ENCODE results near the gene PSD4. TPM values are rescaled to one million over a fixed set of nuclear protein-coding genes. Genes with fewer than 3 reads are reported as not detected.

PSD4 gene
- total RNA-seq, 2 donors from 2014 or later: 174 to 200 TPM

GRCh38 chr2:113187771-113188170 lies 14.0 kb downstream of the PSD4 start:
- Mint-ChIP-seq H3K36me3 (ENCODE audit: insufficient read depth in 2 of 2) (peaks cover 21 to 32% of the 10 kb centered on the region in 2 donors), H3K4me1 (ENCODE audit: low read depth) (peaks cover 60% of the 10 kb centered on the region), H3K27me3 (ENCODE audit: low read depth) (no peaks in the 10 kb centered on the region), H3K27ac (peak overlapping the region; percentile 27), H3K4me3 (no peak overlapping the region), H3K9me3 (no peaks in the 10 kb centered on the region)
- DNase-seq (no peak), ATAC-seq (replicated peaks in 1 of 2) (no peak)

- Mint-ChIP-seq H3K4me3 (no peak overlapping the region), H3K27me3 (ENCODE audit: low read depth) (no peaks in the 10 kb centered on the region), H3K36me3 (ENCODE audit: insufficient read depth in 2 of 2) (peaks cover 20 to 28% of the 10 kb centered on the region in 2 donors), H3K9me3 (no peaks in the 10 kb centered on the region), H3K27ac (peak overlapping the region; percentile 86), H3K4me1 (ENCODE audit: low read depth) (peaks cover 35% of the 10 kb centered on the region)
- DNase-seq: no peak
- ATAC-seq (replicated peaks in 1 of 2): no peak
Observed at GRCh38 chr2:113190871-113191270, 17.1 kb downstream of the PSD4 start.

- DNase-seq (no peak), ATAC-seq (replicated peaks in 1 of 2) (no peak)
- Mint-ChIP-seq H3K27me3 (ENCODE audit: low read depth) (no peaks in the 10 kb centered on the region), H3K9me3 (no peaks in the 10 kb centered on the region), H3K27ac (peak overlapping the region; percentile 21), H3K4me3 (no peak overlapping the region), H3K4me1 (ENCODE audit: low read depth) (peaks cover 32% of the 10 kb centered on the region), H3K36me3 (ENCODE audit: insufficient read depth in 2 of 2) (peaks cover 15 to 39% of the 10 kb centered on the region in 2 donors)
Observed at GRCh38 chr2:113192459-113193100, 18.8 kb downstream of the PSD4 start.

GRCh38 chr2:113195923-113196501 lies 22.2 kb downstream of the PSD4 start:
- ATAC-seq (replicated peaks in 1 of 2) (no peak), DNase-seq (no peak)
- Mint-ChIP-seq H3K27me3 (ENCODE audit: low read depth) (no peaks in the 10 kb centered on the region), H3K9me3 (no peaks in the 10 kb centered on the region), H3K27ac (peak overlapping the region; percentile 38), H3K4me3 (no peak overlapping the region), H3K36me3 (ENCODE audit: insufficient read depth in 2 of 2) (peaks cover 11 to 31% of the 10 kb centered on the region in 2 donors), H3K4me1 (ENCODE audit: low read depth) (peaks cover 14% of the 10 kb centered on the region)

GRCh38 chr2:113196839-113197238 lies 23.1 kb downstream of the PSD4 start:
- peaks cover 14% of the 10 kb centered on the region for H3K4me1 Mint-ChIP-seq (ENCODE audit: low read depth)
- H3K27me3 Mint-ChIP-seq (ENCODE audit: low read depth): no peaks in the 10 kb centered on the region
- H3K27ac Mint-ChIP-seq: peak overlapping the region; percentile 38
- H3K9me3 Mint-ChIP-seq: no peaks in the 10 kb centered on the region
- no peak for DNase-seq
- no peak for ATAC-seq (replicated peaks in 1 of 2)
- H3K4me3 Mint-ChIP-seq: no peak overlapping the region
- H3K36me3 Mint-ChIP-seq (ENCODE audit: insufficient read depth in 2 of 2): peaks cover 11 to 31% of the 10 kb centered on the region in 2 donors

- no peak for DNase-seq
- no peak for ATAC-seq (replicated peaks in 1 of 2)
- Mint-ChIP-seq H3K27ac (peak overlapping the region; percentile 8), H3K27me3 (ENCODE audit: low read depth) (no peaks in the 10 kb centered on the region), H3K36me3 (ENCODE audit: insufficient read depth in 2 of 2) (peaks cover 11 to 30% of the 10 kb centered on the region in 2 donors), H3K9me3 (no peaks in the 10 kb centered on the region), H3K4me1 (ENCODE audit: low read depth) (peaks cover 14% of the 10 kb centered on the region), H3K4me3 (no peak overlapping the region)
Observed at GRCh38 chr2:113197347-113198047, 23.7 kb downstream of the PSD4 start.

- Mint-ChIP-seq H3K9me3 (no peaks in the 10 kb centered on the region), H3K27ac (no peak overlapping the region), H3K4me3 (no peak overlapping the region), H3K36me3 (ENCODE audit: insufficient read depth in 2 of 2) (peaks cover 13 to 26% of the 10 kb centered on the region in 2 donors), H3K4me1 (ENCODE audit: low read depth) (peaks cover 17% of the 10 kb centered on the region), H3K27me3 (ENCODE audit: low read depth) (no peaks in the 10 kb centered on the region)
- DNase-seq: no peak
- ATAC-seq (replicated peaks in 1 of 2): no peak
Observed at GRCh38 chr2:113198048-113198789, 24.4 kb downstream of the PSD4 start.

- no peak overlapping the region for H3K27ac Mint-ChIP-seq
- DNase-seq (peak; percentile 76 to 83), ATAC-seq (replicated peaks in 1 of 2) (peak; percentile 74 to 80)
- peaks cover 24% of the 10 kb centered on the region for H3K4me1 Mint-ChIP-seq (ENCODE audit: low read depth)
- peaks cover 13 to 26% of the 10 kb centered on the region in 2 donors for H3K36me3 Mint-ChIP-seq (ENCODE audit: insufficient read depth in 2 of 2)
- no peaks in the 10 kb centered on the region for H3K9me3 Mint-ChIP-seq
- H3K27me3 Mint-ChIP-seq (ENCODE audit: low read depth): no peaks in the 10 kb centered on the region
- H3K4me3 Mint-ChIP-seq: no peak overlapping the region
Observed at GRCh38 chr2:113198790-113199612, 25.2 kb downstream of the PSD4 start.

- Mint-ChIP-seq H3K9me3 (no peaks in the 10 kb centered on the region), H3K4me1 (ENCODE audit: low read depth) (peaks cover 27% of the 10 kb centered on the region), H3K27me3 (ENCODE audit: low read depth) (no peaks in the 10 kb centered on the region), H3K36me3 (ENCODE audit: insufficient read depth in 2 of 2) (peaks cover 8 to 23% of the 10 kb centered on the region in 2 donors), H3K27ac (no peak overlapping the region), H3K4me3 (no peak overlapping the region)
- ATAC-seq (replicated peaks in 1 of 2) (no peak), DNase-seq (no peak)
Observed at GRCh38 chr2:113200236-113200635, 26.5 kb downstream of the PSD4 start.

- Mint-ChIP-seq H3K4me1 (ENCODE audit: low read depth) (peaks cover 27% of the 10 kb centered on the region), H3K27ac (no peak overlapping the region), H3K36me3 (ENCODE audit: insufficient read depth in 2 of 2) (peaks cover 6 to 22% of the 10 kb centered on the region in 2 donors), H3K27me3 (ENCODE audit: low read depth) (no peaks in the 10 kb centered on the region), H3K4me3 (no peak overlapping the region), H3K9me3 (no peaks in the 10 kb centered on the region)
- DNase-seq (no peak), ATAC-seq (replicated peaks in 1 of 2) (no peak)
Observed at GRCh38 chr2:113200736-113201490, 27.1 kb downstream of the PSD4 start.

- no peak for DNase-seq
- Mint-ChIP-seq H3K36me3 (ENCODE audit: insufficient read depth in 2 of 2) (peaks cover 6 to 15% of the 10 kb centered on the region in 2 donors), H3K9me3 (no peaks in the 10 kb centered on the region), H3K4me1 (ENCODE audit: low read depth) (peaks cover 23% of the 10 kb centered on the region), H3K4me3 (no peak overlapping the region), H3K27ac (no peak overlapping the region), H3K27me3 (ENCODE audit: low read depth) (no peaks in the 10 kb centered on the region)
- ATAC-seq (replicated peaks in 1 of 2): no peak
Observed at GRCh38 chr2:113201496-113202304, 27.9 kb downstream of the PSD4 start.

Measured in activated T-cell treated with anti-CD3 and anti-CD28 coated beads, Interleukin-2, amount 50 U/mL, for 72 hours (primary cell).